HG02970 (cell line): ENCODE results near the gene NDC1.
"Not testable (repeated sequence)": the region's sequence is repeated elsewhere in the genome, so short reads cannot be mapped to it uniquely, and the experiment has no call there.

Experiments
- ATAC-seq: cut with Tn5 transposase; IDR thresholded peaks from one replicate; pipeline ENCODE4 v1.9.1; 2021; ENCODE audit warnings: mild to moderate bottlenecking, moderate library complexity, moderate number of reproducible peaks; ENCODE audit not compliant: unreplicated experiment, low FRiP score

NDC1 gene, protein sequence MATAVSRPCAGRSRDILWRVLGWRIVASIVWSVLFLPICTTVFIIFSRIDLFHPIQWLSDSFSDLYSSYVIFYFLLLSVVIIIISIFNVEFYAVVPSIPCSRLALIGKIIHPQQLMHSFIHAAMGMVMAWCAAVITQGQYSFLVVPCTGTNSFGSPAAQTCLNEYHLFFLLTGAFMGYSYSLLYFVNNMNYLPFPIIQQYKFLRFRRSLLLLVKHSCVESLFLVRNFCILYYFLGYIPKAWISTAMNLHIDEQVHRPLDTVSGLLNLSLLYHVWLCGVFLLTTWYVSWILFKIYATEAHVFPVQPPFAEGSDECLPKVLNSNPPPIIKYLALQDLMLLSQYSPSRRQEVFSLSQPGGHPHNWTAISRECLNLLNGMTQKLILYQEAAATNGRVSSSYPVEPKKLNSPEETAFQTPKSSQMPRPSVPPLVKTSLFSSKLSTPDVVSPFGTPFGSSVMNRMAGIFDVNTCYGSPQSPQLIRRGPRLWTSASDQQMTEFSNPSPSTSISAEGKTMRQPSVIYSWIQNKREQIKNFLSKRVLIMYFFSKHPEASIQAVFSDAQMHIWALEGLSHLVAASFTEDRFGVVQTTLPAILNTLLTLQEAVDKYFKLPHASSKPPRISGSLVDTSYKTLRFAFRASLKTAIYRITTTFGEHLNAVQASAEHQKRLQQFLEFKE

DNA sequence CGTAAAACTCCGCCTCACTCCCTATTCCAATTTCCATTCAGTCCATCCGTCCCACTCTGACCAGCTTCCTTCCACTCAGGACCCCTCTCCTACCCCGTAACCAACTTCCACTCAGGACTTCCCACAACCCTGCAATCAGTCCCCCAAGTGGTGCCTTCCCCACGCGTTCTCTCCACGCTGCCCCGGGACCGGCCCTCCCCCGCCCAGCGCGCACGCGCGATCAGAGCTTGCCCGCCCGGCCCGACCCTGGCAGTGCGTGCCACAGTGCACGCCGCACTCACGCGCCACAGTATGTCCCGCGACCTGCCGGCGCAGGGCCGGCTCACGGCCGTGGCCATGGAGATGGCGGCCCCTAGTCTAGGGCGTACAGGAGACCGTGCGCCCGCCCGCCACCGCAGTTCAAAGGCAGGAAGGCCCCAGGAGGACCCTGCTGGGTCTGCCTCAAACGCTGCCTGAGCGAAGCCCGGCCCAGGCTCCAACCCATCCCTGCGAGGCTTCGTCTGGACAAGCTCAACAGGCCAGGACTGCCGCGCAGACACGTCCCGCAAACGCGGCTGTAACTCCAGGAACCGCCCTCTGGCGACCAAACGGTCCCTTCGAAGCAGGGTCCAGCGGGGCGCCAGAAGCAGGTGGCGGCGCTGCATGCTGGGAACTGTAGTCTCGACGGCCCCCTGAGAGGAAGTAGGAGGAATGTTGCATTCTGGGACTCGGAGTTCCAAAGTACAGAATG, at the start of gene NDC1:
TSS of gene NDC1 (minus strand) at position 373 of the 730 bp plus-strand sequence. CDS start at position 338, 35 bp downstream.
- peak; percentile 82 for ATAC-seq

DNA sequence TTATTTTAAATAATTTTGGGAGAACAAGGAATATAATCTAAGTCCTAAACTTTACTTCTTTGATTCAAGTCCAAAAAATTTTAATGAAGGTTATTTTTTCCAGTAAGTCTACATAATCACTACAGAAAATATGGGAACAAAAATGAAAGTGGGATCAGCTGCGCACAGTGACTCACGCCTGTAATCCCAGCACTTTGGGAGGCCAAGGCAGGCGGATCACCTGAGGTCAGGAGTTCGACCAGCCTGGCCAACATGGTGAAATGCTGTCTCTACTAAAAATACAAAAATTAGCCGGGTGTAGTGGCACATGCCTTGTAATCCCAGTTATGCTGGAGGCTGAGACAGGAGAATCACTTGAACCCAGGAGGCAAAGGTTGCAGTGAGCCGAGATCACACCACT, 45.5 kb upstream of the NDC1 start:
- ATAC-seq: not testable (repeated sequence)

DNA sequence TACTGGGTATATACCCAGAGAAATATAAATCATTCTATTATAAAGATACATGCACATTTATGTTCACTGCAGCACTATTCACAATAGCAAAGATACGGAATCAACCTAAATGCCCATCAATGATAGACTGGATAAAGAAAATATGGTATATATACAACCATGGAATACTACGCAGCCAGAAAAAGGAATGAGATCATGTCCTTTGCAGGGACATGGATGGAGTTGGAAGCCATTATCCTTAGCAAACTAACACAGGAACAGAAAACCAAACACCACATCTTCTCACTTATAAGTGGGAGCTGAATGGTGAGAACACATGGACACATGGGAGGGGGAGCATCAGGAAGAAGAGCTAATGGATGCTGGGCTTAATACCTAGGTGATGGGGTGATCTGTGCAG, 43.8 kb upstream of the NDC1 start:
- not testable (repeated sequence) for ATAC-seq

DNA sequence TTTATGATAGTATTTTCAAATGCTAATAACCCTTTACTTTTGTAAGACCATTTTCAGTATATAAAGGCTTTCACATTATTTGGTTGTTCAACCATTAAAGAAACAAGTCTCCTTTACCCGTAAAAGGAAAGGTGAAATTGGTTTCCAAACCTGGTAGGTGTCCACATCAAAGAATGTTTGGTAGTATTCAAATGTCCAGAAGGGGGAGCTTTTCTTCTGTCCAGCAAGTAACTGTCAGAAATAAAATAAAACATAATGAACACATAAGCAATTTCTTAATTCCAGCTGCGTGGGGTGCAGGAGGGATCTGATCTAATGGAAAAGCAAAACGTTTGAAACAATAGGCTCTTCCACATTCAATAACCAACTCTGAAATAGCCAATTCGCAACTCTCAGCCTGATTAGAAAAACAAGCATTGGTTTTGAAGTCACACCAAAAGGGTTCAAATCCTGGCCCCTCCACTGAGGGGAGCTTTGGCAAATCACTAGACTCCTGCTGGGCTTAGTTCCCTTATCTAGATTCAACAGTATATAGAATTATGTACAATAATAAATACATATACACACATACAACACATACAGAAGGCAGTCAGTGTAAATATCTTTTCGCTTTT, 40.5 kb upstream of the NDC1 start:
- ATAC-seq: no peak

DNA sequence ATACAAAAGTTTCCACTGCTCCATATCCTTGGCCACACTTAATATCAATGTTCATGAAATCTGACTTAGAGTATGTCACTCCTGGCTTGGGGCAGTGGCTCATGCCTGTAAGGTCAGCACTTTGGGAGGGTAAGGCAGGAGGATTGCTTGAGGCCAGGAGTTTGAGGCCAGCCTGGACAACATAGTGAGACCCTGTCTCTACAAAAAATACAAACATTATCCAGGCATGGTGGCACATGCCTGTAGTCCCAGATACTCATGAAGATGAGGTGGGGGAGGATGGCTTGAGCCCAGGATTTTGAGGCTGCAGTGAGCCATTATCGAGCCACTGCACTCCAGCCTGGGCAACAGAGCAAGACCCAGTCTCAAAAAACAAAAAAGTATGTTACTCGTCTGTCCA, 37.1 kb upstream of the NDC1 start:
- ATAC-seq: not testable (repeated sequence)

DNA sequence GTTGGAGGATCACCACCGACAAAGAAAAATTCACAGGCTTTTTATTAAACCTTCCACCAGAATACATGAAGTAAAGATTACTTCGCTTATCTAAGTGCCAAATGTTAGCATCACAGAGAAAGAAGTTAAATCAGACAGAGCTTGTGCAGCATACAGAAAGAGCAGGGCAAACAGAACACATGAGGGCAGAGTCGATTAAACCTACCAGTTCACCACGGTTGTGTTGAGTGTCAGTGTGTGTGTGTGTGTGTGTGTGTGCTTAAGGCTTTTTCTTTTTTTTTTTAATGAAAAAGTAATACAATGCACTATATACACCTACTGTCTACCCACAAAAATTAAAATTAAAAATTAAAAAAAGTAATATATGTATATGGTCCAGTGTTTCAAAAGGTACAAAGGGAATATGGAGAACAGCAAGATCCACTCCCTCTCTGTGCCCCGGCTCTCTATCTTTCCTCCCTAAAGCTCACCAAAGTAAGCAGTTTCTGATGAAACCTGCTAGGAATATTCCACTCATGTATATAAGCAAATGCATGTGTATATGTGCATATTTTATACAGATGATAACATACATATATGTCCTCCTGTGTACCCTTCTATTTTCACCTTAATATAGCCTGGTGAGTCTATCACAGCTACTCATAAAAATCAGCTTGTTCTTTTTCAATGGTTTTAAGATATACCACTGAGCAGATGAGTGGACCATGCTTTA, 33.8 kb upstream of the NDC1 start:
- no peak for ATAC-seq

DNA sequence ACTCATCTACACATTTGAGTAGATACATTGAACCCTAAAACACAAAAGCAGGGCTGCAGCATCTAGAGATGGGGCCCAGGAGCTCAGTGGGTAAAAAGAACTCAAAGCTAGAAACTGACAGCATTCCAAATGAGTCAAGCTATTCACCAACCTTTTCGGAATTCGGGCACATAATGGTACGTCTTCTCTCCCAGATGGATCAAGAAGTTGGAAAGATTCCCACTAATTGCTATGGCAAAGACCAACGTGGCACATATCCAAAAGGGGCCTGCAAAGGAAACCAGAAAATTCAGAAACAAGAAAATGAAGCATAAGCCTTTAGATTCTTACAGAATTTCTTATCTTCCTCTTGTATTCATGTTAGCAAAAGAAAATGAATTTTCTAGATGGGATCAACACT, 33.1 kb upstream of the NDC1 start:
- ATAC-seq: no peak

DNA sequence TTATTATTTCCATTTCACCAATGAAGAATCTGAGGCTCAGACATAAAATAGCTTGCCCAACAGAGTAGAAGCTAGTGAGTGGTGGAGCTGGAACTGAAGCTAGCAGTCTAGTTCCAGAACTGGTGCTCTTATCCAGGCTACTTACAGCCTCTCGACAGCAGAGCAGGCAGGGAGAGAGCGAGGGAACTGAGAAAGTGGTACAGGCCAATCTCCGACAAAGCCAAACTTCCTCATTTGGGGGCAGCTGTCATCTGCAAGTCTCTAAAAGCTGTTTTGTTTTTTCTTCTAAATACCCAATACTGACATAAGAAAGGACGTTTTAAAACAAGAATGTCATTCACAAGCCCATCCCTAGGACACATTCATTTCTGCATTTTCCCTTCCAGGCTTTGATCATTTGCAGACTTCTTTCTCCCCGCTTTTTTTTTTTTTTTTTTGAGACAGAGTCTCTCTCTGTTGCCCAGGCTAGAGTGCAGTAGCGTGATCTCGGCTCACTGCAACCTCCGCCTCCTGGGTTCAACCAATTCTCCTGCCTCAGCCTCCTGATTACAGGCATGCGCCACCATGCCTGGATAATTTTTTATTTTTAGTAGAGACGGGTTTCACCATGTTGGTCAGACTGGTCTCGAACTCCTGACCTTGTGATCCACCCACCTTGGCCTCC, 31.5 kb upstream of the NDC1 start:
- ATAC-seq: no peak

DNA sequence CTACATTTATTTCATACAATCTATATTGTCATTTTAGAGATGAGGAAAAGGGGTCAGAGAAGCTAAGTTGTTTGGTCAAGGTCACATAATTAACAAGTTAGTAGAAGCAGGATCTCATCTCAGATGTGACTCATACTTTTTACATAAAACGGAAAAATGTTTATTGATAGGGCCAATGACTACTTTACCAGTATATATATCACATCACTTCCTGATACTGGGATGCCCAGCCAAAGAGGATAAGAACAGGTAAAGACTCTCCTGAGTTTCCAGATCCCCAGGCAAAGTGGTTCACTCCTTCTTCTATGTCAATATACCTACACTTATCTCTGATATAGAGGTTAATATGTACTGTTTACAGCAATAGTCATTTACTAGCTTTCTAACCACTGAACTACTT, 30.5 kb upstream of the NDC1 start:
- no peak for ATAC-seq

DNA sequence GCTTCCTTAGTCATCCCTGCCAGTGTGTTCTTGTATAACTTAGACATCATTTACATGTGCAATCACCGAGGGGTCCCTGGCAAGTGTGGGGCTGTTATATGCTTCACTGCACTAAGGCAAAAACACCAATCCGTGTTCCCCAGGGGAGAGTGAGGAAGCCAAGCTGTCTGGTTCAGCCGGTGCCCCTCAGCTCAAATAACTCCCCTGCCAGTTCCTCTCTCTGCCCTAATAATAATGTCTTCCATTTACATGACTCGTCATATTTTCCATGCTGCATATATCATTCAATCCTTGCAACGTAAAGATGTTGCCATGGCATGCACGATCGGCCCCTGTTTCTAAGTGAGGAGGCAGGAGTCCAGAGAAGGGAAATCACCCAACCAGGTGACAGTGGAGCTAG, 24.4 kb upstream of the NDC1 start:
- no peak for ATAC-seq

DNA sequence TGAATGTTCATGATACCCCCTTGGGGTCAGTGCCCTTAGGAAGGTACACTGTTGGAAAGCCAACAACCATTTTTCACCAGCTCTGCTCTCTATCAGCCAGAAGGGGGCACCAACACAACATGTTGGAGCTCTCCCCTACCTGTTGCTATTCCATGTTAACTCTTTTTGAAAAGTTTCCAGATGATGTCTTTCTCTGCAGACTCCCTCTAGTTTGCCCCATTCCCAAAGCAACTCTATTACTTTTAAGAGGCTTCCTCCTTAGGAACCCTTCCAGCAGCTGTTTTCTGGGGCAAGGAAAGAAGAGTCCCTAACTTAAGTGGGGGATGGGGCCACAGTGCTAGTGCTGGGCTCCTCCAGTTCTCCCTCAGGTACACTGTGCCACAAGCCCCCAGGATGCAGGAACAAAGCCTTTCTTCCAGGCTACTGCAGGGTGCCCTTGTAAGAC, 22.9 kb upstream of the NDC1 start:
- no peak for ATAC-seq

DNA sequence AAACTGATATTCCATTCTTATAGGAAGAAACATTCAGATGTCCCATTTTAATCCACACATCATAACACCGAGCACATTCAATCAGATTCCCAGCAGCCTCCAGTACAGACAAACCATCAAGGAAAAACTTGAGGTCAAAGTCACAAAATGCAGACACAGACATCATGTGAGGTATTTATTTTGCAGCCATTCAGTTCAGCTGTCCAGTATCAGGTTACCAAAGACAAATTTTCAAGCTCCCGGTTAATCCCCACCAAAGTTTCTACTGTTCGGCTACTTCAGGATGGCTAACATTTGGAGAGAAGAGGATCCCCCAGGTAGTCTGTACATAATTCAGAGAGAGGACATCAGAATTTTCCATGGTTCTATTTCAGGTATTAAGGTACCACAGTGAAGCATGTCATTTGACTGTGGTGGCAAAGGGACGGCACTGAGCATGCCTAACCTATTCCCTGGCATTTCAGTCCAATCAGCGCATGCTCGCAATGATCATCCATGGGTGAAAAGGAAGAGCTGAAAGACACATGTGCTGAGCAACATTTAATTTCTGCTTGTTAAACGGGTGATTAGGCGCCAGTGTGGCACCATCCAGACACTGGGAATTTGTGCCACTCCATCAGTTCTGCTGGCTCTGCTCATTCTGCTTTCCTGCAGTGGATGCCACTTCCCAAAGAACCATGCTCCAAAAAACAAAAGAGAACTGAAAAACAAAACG, 13.6 kb upstream of the NDC1 start:
- no peak for ATAC-seq

DNA sequence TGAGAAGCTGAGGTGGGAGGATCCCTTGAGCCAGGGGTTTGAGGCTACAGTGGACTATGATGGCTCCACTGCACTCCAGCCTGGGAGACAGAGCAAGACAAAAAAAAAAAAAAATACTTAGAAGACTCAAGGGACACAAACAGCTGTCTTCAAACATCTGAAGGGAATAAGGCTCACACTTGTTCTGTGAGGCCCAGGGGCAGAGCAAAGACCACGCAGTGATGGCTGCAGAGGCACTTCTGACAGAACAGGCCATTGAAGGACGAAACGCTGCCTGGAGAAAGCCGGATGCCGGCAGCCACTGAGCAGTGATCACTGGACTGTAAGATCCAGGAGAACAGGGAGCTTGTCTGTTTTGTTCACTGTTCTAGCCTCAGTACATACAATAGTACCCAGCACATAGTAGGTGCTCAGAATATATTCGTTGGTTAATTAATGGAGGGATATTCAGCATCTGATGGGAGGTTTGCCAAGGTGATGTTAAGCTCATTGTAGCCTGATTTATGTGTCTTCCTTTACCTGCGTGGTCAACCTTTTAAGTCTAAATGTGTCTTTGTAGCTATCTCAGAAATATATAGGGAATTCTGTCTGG, 12.1 kb upstream of the NDC1 start:
- no peak for ATAC-seq

DNA sequence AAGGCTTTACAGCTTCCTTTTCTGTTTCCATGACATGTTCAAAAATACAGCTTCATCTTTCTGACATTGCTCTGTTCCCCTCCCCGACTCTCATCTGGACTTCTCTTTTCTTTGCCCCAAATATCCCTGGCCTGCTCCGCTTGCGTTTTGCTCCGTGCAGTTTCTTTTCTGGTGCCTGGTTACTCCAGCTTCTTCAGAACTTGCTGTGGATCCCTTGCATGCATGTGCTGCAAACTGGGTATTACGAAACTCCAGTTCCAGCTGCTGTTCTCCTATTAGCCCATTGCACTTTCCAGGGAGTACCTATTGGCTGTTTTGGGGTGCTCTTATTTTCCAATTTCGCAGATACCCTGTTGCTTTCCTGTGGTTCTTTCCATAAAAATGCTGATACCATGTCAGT, 9.9 kb upstream of the NDC1 start:
- no peak for ATAC-seq

DNA sequence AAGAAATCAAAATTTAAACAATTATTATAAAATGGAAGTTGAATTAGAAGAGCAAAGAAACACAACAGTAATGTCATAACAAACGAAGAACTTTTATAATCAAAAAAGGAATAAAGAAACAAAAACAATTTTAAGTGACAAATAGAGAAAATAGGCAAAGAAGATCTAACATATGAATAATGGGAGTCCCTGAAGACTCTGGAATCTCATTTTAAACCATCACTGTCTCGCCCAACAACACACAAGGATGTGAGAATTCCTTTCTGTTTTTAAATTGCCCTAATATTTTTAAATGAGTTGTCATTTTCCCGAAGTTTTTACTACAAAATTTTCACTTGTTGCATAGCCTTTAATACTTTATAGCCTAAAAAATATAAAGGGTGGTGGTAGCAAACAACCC, 4.3 kb upstream of the NDC1 start:
- no peak for ATAC-seq

DNA sequence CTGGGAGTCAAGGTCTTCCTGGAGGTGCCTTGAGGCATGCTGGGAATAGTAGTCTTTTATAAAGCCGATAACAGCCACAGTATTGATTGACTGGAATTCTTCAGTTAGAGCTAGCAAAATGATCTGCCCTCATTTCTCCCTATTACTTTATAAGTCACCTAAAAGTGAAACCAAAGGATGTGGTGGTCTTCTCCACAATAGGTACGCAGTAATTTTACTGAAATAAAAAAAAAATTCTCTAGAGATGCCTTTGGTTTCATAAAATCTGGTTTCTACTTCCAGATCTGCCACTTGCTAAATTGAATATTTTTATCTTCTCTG, 518 bp upstream of the NDC1 start:
- ATAC-seq: no peak

DNA sequence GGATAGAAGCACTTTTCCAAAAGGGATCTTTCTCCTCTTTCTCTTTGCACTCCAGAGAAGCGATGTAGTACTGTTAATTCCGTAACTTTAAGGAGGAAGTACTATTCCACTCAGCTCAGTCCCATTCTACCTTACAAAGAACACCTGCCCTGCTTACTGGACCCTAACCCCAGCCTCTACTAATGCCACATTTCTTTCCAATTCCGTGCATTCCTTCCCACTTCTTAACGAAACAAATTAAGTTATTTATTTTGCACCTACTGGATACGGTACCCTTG, 511 bp downstream of the NDC1 start:
- no peak for ATAC-seq

DNA sequence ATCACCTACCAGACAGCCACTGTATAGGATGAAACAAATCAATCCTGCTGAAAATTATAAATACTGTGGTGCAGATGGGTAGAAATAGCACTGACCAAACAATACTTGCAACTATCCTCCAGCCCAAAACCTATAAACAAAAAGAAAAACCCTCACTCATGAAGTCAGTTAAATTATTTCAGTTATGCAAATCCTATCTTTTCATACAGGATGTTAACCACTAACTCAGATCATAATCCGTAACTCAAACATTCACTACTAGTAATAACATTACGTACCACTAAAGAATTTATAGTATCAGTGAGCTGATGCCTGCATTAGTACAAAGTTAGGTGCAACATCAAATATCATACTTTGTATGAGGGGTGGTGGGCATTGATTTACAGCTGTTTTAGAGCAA, 2.6 kb downstream of the NDC1 start:
- ATAC-seq: no peak

DNA sequence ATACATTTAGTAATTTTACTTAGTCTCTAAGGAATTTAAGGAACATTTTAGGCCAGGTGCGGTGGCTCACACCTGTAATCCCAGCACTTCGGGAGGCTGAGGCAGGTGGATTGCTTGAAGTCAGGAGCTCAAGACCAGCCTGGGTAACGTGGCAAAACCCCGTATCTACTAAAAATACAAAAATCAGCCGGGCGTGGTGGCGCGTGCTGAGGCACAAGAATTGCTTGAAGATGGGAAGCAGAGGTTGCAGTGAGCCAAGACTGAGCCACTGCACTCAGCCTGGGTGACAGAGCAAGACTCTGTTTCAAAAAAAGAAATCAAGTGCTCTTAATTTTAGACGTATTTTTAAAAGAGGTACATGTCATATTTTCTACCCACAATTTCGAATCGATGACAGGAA, 3.3 kb downstream of the NDC1 start:
- no peak for ATAC-seq
